Stimulated activated CD4-positive, alpha-beta T cell treated with anti-CD3 and anti-CD28 coated beads, Interleukin-1b, Interleukin-23, amount 100 ng/mL, for 4 hours (primary cell): Measurements from ENCODE around the gene LCE3B.
"Not testable (repeated sequence)": the region's sequence is repeated elsewhere in the genome, so short reads cannot be mapped to it uniquely, and the experiment has no call there.

Experiments
- DNase-seq, 2 donors: peaks; one replicate each; pipeline ENCODE4 v3.0.0-alpha.2; 2020; ENCODE audit warnings: low read depth in 2 of 2

LCE3B gene, protein sequence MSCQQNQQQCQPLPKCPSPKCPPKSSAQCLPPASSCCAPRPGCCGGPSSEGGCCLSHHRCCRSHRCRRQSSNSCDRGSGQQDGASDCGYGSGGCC

DNA sequence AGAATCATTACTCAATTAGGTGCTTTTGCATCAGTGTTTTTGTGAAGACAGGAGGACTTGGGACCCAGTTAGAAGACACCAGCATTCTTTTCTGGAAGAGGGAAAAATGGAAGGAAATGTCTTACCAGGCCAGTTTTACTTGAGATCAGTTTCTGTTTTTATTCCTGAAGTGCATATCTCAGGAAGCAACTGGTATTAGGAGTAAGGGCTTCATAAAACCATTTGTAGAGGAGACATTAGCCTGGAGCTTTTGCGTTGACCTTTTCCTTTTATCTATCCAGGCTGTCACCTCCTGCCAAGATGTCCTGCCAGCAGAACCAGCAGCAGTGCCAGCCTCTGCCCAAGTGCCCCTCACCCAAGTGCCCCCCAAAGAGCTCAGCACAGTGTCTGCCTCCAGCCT is at the start of gene LCE3B:
TSS of gene LCE3B (plus strand) at position 301 of the 400 bp plus-strand sequence. CDS start at position 301, 0 bp downstream.
- no peak for DNase-seq

DNA sequence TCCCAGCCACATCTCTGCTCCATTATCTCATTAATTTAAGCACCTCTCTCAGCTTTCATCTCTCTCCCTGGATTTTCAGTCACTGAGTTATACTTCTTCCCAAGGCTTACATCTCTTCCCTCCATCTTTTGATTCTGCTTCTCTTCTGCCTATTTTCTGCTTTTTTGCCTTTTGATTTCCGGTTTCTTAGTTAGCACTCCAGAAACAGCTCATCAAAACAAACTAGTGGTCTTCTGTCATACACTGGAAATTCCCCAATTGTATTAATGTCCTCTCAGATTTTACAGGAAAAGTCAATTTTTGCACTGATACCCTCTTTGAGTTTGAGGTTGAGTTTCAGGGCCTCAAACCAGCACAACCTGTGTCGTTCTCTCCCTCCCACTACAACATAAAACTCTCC is 48.5 kb upstream of the LCE3B start:
- no peak for DNase-seq

DNA sequence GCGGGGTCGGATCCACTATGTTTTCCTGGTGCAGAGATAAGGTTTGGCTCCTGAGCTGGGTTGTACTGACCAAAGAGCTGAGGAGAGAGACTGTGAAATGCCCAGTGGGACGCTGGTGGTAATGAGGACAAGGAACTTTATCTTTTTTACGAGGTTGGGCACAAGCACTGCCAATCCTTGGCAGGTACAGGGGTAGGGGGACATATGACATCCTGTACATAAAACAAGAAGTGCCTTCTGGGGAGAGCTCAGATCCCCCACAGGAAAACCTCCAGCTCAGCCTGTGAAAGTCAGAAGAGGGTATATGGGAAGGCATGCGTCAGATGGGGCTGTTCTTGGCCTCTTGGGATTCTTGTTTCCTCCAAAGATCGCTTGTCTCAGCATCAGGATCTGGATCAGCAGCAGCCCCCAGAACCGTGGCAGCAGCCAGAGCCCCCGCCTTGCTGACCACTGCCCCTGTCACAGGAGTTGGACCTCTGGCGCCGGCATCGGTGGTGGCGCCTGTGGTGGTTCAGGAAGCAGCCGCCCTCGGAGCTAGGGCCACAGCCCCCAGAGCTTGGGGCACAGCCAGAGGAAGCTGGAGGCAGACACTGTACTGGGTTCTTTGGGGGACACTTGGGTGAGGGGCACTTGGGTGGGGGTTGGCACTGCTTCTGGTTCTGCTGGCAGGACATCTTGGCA is 47.9 kb upstream of the LCE3B start:
- DNase-seq, result no peak

DNA sequence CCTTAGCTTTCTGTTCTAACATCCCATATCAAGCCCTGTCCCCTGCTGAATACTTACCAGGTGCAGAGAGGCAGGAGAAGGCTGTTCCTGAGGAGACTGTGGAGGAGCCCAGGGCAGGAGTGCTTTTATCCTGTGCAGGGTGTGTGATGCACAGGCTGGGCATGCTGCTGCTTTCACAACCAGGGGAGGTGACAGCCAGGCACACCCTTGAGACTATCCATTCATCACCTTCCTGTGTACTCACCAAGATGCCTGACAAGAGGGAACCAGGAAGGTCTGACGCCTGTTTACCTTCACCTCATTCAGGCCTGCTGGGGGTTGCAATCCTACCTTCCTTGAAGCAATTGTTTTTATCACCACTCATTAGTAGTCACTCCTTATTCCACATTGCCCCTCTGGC is 46.9 kb upstream of the LCE3B start, which contains the start of gene LCE3E:
TSS of gene LCE3E (minus strand) at position 100 of the 400 bp plus-strand sequence. CDS start 572 bp downstream, outside the sequence.
- no peak for DNase-seq

DNA sequence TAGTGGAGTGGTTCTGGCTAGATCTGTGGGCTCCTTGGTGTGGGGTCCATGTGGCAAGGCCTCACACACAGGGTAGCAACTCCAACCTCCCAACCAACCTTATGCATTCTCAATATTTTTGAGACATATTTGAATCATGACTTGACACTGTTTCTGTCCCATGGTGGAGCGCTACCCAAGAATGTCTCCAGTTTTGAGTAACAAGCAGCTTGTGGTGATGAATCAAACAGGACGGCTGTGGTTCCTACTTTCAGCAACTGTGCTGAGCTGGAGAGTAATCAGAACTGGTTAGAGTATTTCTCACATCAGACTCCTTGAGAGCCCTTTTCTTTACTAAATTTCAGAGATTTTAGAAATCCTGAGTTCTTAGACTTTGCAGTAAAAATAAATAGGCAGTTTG is 36.4 kb upstream of the LCE3B start:
- no peak for DNase-seq

DNA sequence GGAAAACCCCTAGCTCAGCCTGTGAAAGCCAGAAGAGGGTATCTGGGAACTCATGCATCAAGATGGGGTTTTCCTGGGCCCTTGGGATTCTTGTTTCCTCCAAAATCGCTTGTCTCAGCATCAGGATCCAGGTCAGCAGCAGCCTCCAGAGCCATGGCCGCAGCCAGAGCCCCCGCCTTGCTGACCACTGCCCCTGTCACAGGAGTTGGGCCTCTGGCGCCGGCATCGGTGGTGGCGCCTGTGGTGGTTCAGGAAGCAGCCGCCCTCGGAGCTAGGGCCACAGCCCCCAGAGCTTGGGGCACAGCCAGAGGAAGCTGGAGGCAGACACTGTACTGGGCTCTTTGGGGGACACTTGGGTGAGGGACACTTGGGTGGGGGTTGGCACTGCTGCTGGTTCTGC is 34.1 kb upstream of the LCE3B start:
- not testable (repeated sequence) for DNase-seq

DNA sequence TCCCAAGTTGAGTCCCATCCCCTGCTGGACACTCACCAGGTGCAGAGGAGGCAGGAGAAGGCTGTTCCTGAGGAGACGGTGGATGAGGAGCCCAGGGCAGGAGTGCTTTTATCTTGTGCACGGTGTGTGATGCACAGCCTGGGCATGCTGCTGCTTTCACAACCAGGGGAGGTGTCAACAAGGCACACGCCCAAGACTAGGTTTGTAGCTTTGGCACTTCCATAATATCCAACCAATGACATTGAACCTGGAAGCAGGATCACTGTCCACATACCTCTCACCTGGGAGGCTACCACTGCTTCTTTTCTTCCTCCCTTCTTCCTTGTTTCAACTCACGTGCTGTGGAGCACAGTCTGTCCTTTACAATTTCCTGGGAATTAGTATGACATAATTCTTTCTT is 33.2 kb upstream of the LCE3B start, which contains the start of gene LCE3D:
TSS of gene LCE3D (minus strand) at position 84 of the 400 bp plus-strand sequence. CDS start 580 bp downstream, outside the sequence.
- DNase-seq, result no peak

DNA sequence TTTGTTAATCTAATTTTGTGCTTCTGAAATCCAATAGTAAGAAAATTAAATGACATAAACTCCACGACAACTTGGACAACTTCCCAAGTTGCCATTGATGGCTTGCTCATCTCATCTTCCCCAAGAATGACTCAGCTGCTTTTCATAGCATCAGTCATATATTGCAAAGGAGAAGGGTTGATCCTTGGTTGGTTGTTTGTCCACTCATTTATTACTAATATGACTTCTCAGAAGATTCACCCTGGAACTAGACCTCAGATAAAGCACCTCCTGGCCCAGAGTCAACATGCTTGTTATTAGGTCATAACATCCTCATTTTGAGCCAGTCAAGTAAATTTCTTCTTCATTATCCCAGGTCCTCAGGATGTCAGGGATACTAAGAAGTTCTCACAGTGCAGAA is 31.0 kb upstream of the LCE3B start:
- no peak for DNase-seq

DNA sequence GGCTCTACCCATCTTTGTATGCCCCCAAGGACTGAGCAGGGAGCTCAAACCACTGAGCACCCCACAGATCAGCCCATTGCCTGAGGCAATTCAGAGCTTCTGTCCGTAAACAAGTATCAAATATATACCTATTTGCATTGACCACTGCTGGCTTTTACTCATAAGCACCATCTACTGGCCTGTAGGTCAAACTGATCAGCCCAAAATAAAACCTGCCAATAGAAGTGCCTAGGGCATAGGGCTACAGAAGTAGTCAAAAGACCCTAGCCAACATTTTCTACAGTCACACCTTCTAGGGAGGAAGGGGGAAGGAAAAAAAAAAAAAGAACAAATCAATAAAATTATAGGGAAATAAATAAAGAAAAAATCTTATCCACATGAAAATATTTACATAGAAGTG is 28.0 kb upstream of the LCE3B start:
- DNase-seq, result no peak

DNA sequence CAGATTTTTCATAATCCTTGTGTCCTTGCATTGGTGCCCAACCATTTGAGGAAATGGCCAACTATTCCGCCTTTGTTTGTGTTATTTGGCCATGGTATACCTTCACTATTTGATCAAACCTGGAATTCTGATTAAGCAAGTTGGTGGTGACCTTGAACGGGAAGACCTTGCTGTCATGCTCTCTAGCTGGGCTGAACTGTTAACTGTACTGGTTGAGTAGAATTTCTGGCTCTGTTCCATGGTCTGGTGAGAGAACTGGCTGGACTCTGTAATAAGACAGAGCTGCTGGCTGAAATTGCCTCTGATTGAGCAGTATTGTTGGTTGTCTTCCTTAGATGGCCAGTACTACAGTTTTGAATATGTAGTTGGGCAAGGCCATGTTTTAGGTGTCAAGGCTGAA is 16.6 kb upstream of the LCE3B start:
- DNase-seq, result no peak

DNA sequence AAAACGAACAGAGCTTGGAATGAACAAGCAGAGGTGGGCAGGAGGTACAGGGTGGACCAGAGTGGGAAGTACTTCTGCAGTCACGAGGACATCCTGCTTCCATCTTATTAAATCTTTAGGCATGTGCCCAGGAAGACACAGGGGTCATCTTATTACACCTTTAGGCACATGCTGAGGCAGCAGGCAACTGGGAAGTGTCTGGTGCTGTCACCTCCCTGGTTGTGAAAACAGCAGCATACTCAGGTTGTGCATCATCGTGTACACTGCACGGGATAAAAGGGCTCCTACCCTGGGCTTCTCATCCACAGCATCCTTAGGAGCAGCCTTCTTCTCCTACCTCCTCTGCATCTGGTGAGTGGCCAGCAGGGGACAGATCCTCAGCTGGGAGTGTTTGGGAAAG is 13.7 kb upstream of the LCE3B start, which contains the start of gene LCE3C:
TSS of gene LCE3C (plus strand) at position 301 of the 400 bp plus-strand sequence. CDS start 498 bp downstream, outside the sequence.
- no peak for DNase-seq

DNA sequence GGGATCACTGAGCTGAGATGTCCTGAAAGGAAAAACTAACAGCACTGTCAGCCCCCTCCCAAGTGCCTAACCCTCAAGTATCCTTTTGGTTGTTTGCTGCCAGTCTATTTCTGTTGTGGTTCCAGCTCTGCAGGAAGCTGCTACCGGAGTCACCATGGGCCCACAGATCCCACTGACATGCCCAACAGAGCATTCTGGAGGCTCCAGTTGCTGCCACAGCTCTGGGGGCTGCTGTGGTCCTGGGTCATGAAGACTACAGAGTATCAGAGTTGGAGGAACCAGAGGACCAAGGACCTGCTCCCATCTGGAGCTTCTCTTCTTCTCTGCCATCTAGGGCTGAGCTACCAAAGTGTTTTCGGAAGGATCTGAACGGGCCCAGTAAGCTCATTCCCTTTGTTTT is 8.4 kb downstream of the LCE3B start:
- no peak for DNase-seq

DNA sequence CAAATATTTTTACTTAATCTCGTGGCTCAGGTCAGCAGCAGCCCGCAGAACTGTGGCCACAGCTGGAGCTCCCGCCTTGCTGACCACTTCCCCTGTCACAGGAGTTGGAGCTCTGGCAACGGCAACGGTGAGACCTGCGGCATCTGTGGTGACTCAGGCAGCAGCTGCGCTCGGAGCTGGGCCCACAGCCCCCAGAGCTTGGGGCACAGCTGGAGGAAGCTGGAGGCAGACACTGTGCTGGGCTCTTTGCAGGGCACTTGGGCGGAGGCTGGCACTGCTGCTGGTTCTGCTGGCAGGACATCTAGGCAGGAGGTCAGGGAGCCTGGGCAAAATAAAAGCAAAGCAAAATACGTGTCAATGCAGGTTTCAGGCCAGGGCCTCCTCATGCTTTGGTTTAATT is 9.2 kb downstream of the LCE3B start, which contains the start of gene LCE3A:
TSS of gene LCE3A (minus strand) at position 301 of the 400 bp plus-strand sequence. CDS start at position 301, 0 bp downstream.
- DNase-seq, result no peak

DNA sequence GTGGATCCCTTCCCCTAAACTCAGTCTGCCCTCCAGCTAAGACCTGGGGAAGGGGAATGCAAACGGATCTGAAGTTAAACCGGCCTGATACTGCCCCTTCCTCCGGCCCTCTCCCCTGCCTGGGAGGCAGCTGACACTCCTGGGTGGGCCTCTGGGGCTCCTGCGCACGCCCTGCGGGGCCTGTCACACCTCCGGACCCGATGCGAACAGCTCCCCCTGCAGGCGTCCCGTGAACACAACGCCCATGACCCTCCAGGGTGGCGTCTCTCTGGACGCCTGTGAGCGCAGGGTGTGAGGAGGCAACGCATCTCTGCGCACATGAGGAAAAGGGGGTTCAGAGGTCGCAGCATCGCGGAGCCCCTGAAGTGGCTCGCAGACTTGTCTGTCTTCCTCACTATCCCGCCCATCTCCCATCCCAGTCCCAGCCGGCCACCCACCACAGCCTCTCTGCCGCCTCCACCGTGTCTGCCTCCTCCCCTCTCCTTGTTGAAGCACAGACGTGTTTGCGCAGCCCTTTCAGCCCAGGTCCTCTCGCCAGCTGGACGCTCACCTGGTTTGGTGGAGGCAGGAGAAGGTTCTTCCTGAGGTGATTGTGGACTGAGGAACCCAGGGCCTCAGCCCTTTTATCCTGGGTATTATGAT is 9.7 kb downstream of the LCE3B start:
- DNase-seq, result no peak

DNA sequence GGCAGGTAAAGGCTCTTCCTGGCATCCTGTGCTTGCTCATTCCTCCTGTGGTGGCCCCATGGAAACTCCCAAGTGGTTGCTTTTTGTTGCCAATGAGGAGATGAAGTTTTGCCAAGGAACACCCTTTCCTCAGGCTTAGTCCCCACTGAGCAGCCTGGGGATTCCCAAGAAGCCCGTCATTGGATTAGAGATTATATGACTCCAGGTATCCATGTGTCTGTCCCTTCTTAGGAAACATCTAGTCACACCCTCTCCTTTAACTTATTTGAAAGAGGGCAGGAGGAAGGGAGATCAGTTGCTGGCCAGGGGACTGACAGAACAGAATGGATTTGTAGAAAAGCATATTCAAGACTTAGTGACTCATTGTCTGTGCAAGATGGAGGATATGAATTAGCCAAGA is 13.1 kb downstream of the LCE3B start:
- DNase-seq, result no peak

DNA sequence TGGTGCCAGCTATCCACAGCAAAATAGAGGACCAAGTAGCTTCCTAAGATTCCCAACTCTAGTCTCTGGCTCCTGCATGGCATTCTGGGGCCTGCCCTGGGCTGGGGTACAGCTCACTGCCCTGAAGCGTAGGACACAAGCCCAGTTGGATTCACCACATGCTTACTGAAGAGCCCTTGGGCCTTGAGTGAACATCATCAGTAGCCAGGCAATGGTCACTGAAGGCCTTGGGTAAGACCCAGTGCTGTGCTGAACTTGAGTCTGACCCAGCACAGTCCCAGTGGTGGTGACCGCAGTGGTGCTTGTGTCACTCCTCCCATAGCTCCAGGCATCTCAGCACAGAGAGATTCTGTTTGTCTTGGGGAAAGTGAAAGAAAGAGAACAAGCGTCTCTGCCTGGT is 17.0 kb downstream of the LCE3B start:
- no peak for DNase-seq

DNA sequence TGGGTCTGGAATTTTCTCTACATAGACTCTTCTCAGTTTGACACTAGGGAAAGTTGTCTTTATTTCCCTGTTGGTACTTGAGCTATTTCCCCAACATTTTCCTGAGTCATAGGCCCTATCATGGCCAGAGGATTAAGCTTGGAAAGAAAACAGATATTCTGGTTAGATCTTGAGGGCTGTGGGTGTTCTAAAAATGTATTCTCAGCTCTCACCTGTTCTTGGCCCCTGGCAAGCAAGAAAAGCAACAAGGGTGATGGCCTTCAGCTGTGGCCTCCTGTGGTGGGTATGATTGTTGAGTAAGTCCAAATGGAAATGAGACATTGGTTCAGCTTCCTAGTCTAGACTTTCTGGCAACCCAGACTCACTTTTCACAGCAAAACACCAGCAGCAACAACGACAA is 26.7 kb downstream of the LCE3B start:
- no peak for DNase-seq

DNA sequence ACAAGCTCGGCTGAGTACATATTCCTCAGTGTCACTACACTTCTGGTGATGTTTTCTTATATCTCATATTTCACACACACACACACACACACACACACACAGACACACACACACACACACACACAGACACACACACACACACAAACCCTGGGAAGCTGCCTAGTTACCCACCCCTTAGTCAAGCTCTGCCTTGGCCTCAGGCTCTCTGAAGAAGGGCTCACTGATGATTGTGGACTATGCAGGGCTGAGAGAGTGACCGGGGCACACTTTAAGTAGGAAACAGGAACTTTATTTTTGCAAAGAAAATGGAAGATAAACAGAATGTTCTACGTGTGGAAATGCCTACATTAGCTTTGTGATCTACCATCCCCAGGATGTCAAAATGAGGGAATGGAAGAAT is 30.3 kb downstream of the LCE3B start:
- DNase-seq, result no peak

DNA sequence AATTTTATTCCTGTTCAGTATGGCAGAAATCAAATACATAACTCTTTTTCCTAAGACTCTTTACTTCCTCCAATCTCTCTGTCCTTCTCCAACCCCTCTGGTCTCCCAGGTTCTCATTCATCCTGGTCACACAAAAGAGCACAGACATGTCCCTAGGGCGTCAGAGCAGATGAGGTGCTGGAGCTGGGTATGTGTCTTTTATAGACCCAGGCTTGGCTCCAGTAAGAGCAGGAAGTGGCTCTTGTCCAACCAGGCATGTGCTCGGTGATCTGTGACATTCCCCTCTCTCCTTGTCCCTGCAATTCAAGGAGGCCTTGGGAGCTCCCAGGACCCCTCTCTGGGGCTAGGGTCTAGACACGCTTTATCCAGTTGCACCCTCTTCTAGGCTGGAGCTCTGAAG is 31.5 kb downstream of the LCE3B start:
- DNase-seq, result no peak

DNA sequence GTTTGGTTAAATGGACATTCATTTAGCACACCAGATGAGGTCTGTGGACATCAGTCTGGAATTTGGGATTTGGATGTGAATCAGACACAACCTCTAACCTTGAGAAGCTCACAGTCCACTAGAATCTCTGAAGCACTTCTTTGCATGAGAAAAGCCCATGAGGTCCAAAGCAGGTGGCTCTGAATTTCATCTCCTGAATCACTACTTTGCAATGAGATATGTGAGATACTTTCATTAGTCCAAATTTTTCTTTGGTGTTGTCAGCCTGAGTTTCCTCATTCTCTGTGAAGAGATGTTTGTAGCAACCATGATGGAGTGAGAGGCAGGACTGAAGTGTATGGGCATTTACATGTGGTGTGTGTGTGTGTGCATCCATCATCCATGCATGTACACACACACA is 33.0 kb downstream of the LCE3B start:
- no peak for DNase-seq

DNA sequence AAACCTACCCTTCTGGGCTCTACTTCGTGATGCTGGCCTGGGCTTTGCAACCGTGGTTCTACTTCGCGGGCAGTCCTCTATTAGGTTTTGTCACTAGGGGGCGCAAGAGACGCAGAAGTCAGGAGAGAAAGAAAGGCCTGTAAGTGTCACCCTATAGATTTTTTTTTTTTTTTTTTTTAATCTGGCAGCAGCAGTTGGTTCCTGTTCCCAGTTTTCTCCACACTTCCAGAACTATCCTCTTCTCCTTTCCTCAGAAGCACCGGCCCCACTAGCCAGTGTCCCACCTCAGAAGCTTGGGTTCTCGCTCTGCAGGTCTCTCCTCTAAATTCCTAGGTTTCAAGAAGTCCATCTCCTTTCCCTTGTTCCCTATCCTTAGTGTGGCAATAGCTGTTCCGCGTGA is 40.5 kb downstream of the LCE3B start:
- peak; percentile 5 to 11 for DNase-seq

DNA sequence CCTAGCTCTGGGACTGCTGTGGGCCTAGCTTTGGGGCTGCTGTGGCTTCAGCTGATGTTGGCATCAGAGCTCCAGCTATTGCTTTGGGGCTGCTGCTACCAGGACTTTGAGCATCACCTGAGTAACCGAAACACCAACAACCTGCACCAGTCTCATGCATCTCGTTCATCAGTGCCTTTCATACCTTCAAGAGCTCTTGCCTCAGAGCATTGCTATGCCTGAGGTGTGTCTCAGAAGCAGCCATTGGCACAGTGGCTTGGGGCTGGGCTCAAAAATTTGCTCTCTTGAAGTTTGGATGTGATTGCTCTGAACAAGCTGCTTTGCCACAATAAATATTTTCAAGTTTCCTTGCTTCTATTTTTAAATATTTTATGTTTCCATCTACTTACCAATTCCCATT is 42.8 kb downstream of the LCE3B start:
- DNase-seq, result no peak

DNA sequence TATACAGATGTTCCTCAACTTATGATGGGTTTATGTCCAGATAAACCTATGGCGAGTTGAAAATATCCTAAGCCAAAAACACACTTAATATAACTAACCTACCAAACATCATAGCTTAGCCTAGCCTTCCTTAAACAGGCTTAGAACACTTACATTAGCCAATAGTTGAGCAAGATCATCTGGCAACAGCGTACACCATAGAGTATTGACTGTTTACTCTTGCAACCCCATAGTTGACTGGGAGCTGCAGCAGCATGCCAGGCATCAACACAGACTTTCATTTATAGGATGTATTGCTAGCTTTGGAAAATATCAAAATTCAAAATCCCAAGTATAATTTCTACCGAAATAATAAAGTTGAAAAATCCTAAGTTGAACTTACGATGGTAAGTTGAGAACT is 44.1 kb downstream of the LCE3B start:
- no peak for DNase-seq
